SH-SY5Y (cell line): ENCODE data around the gene NCLN.

Experiments used
- GATA2 ChIP-seq: IDR thresholded peaks from 2 replicates; pipeline ENCODE4 v1.6.1; 2011; ENCODE audit warnings: mild to moderate bottlenecking, low read depth, low read length
- GATA3 ChIP-seq: IDR thresholded peaks from 2 replicates; pipeline ENCODE4 v1.6.1; 2011; ENCODE audit warnings: low read depth, mild to moderate bottlenecking, low read length, moderate library complexity

GRCh38 chr19:3238066-3238561, 52.4 kb downstream of the NCLN start:
- TF ChIP-seq GATA3 (no peak), GATA2 (no peak)
